K562 (cell line): ENCODE data around the gene PVALEF. TPM values are rescaled to one million over a fixed set of nuclear protein-coding genes. Genes with fewer than 3 reads are reported as not detected.

Experiments
- BRD9 ChIP-seq: fragments of 450-650 bp; IDR thresholded peaks from 2 replicates; pipeline ENCODE4 v1.6.1; 2018; ENCODE audit warnings: low read depth; ENCODE audit not compliant: partially characterized antibody
- CBX2 ChIP-seq: fragments of 200-600 bp; sonication (generic); IDR thresholded peaks from one replicate; pipeline ENCODE4 v1.6.1; 2012; ENCODE audit warnings: mild to moderate bottlenecking, low read length, inconsistent platforms; ENCODE audit not compliant: insufficient read depth, poor library complexity, severe bottlenecking
- HNRNPK ChIP-seq: fragments of 200-400 bp; formaldehyde crosslinking; IDR thresholded peaks from one replicate; pipeline ENCODE4 v1.6.1; 2018; ENCODE audit warnings: mild to moderate bottlenecking, low read depth, low read length; ENCODE audit not compliant: poor library complexity, severe bottlenecking
- NCOA4 ChIP-seq: fragments of 450-650 bp; IDR thresholded peaks from 2 replicates; pipeline ENCODE4 v1.6.1; 2018; ENCODE audit warnings: mild to moderate bottlenecking; ENCODE audit not compliant: partially characterized antibody
- RBBP5 ChIP-seq: fragments of 200-600 bp; sonication (generic); IDR thresholded peaks from 2 replicates; pipeline ENCODE4 v1.6.1; 2012; ENCODE audit warnings: borderline replicate concordance, mild to moderate bottlenecking, low read length, control low read depth, inconsistent platforms; ENCODE audit not compliant: insufficient read depth, poor library complexity, severe bottlenecking
- SETDB1 ChIP-seq: IDR thresholded peaks from one replicate; pipeline ENCODE4 v1.6.1; 2012; ENCODE audit warnings: low read length, control low read depth, inconsistent platforms
- SP2 ChIP-seq: IDR thresholded peaks from 2 replicates; pipeline ENCODE4 v1.6.1; 2011; ENCODE audit warnings: mild to moderate bottlenecking, low read depth, low read length, moderate library complexity; ENCODE audit not compliant: poor library complexity, severe bottlenecking; ENCODE audit errors: extremely low read depth
- SRF ChIP-seq, 2 experiments: fragments of 250-450, 450-650 bp in 1 of 2; sonication (Bioruptor Pico) in 1 of 2; sonication (generic) in 1 of 2; formaldehyde crosslinking; IDR thresholded peaks; 2 replicates each; pipeline versions ENCODE4 v1.5.0 to v1.5.1; 2020 to 2022; ENCODE audit warnings: mild to moderate bottlenecking in 1 of 2, missing genetic modification reagents in 1 of 2
- TBP ChIP-seq: optimal IDR thresholded peaks from 2 replicates; pipeline ENCODE3; 2011; ENCODE audit warnings: low read depth, low read length, improper control_type of control experiment
- XRCC4 ChIP-seq: IDR thresholded peaks from one replicate; pipeline ENCODE4 v1.6.1; 2011; ENCODE audit not compliant: insufficient read depth, insufficient read length; ENCODE audit errors: extremely low read depth
- ZNF239 ChIP-seq: fragments of 250-450 bp; sonication (Bioruptor Pico); IDR thresholded peaks from 2 replicates; pipeline ENCODE4 v1.4.0; 2020; ENCODE audit warnings: mild to moderate bottlenecking
- ZNF717 ChIP-seq: fragments of 250-450 bp; sonication (Bioruptor Pico); IDR thresholded peaks from 2 replicates; pipeline ENCODE4 v1.5.0; 2021
- polyA plus RNA-seq, 8 experiments: library from polyadenylated mRNA; depleted of rRNA in 4 of 8; stranded (reverse) in 5 of 8; unstranded in 3 of 8; fragments of >200 nt; fragmentation: Nextera tagmentation in 2 of 8; fragmentation: Illumina TruSeq in 1 of 8; extraction: Ambion mirVana in 2 of 8; extraction: Trizol in 1 of 8; gene quantifications; 2 replicates each; pipeline versions ENCODE4 v1.2.1 to v1.2.3, GENCODE V29; 2011 to 2014; ENCODE audit warnings: inconsistent platforms in 1 of 8, missing spikeins in 1 of 8
- total RNA-seq, 7 experiments: library from RNA; depleted of rRNA in 6 of 7; stranded (reverse); fragments of >200 nt in 6 of 7; fragmentation: Illumina TruSeq in 2 of 7; extraction: Trizol in 2 of 7; gene quantifications; 2 replicates each; pipeline versions ENCODE4 v1.2.1 to v1.2.3, GENCODE V29; 2011 to 2021; ENCODE audit warnings: low replicate concordance in 1 of 7
- TF ChIP-seq, protein P1 (sequence below): fragments of 250-450 bp; sonication (Bioruptor Pico); IDR thresholded peaks from 2 replicates; pipeline ENCODE4 v1.5.0; 2021; ENCODE audit warnings: mild to moderate bottlenecking, borderline replicate concordance
- TF ChIP-seq, protein P2 (sequence below): fragments of 250-450 bp; sonication (Bioruptor Pico); IDR thresholded peaks from 2 replicates; pipeline ENCODE4 v1.9.0; 2021; ENCODE audit warnings: mild to moderate bottlenecking
- TF ChIP-seq, protein P3 (sequence below), 3 experiments: IDR thresholded peaks in 2 of 3; conservative IDR thresholded peaks in 1 of 3; 2 replicates each; pipeline ENCODE4 v1.5.1; 2011 to 2012; ENCODE audit warnings: low read length in 3 of 3, mild to moderate bottlenecking in 3 of 3, control low read depth in 2 of 3, improper control_type of control experiment in 1 of 3, inconsistent platforms in 1 of 3, low read depth in 1 of 3, mixed read lengths in 1 of 3, moderate library complexity in 1 of 3; ENCODE audit not compliant: insufficient read depth in 2 of 3
- TF ChIP-seq, protein P4 (sequence below), 3 experiments: fragments of 200-800 bp in 1 of 3; fragments of 250-450 bp in 1 of 3; fragments of 450-650 bp in 1 of 3; sonication (Bioruptor Pico) in 1 of 3; sonication (Bioruptor generic) in 1 of 3; formaldehyde crosslinking in 1 of 3; IDR thresholded peaks; 2 replicates each; pipeline versions ENCODE4 v1.6.1 to v1.8.0; 2016 to 2022; ENCODE audit warnings: mild to moderate bottlenecking in 2 of 3, missing genetic modification characterization in 2 of 3, missing compliant biosample characterization in 1 of 3, moderate library complexity in 1 of 3

PVALEF gene
- total and polyA plus RNA-seq, 9 of the 15 experiments (the other 6 are each of a cell fraction or from before 2014, with no cell fraction given), result not detected

DNA sequence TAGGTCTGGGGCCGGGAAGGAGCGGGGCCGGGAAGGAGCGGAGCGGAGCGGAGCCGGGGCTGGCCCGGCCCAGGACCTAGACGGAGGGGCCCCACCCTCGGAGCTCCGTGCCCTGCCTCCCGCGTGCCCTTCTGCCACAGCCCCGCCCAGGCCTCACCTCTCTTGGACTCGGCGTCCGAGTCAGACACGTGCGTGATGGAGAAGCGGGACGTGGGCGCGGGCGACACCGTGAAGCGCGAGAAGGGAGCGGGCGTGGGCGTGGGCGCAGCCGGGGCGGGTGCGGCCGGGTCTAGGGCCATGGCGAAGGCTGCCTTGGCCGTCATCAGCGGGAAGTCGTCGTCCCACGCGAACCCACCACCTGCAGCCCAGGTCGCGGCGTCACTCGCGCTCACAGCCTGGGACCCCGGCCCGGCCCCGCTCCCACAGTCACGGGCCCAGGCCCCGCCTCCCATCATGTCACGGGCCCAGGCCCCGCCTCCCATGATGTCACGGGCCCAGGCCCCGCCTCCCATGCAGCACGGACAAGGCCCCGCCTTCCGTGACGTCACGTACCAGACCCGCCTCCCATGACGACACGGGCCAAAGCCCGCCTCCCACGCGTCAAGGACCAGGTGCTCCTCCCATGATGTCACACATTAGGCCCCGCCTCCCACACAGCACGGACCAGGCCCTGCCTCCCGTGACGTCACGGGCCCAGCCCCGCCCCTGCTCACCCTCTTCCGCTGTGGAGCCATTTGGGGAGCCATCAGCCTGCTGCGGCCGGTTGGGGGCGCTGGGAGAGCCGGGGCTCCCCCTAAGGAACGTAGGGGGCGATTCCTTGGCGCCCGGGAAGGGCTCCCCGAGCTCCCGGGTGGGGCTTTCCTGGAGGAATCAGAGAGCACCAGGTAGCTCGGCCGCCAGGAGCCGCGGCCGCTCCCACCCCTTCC, 45.8 kb upstream of the PVALEF start (continued):
- TF ChIP-seq ZNF239 (no peak), TBP (peak; percentile 78), RBBP5 (no peak), SP2 (no peak), HNRNPK (no peak), SETDB1 (no peak), CBX2 (no peak), BRD9 (no peak), ZNF717 (CRISPR knock-in tag) (no peak), SRF (CRISPR knock-in tag; IDR thresholded peaks at IDR 0.05) (peak in 1 of 2 experiments; percentile 71; a peak in 1 of 4 replicates), NCOA4 (no peak), XRCC4 (no peak)
- TF ChIP-seq, protein P1, sequence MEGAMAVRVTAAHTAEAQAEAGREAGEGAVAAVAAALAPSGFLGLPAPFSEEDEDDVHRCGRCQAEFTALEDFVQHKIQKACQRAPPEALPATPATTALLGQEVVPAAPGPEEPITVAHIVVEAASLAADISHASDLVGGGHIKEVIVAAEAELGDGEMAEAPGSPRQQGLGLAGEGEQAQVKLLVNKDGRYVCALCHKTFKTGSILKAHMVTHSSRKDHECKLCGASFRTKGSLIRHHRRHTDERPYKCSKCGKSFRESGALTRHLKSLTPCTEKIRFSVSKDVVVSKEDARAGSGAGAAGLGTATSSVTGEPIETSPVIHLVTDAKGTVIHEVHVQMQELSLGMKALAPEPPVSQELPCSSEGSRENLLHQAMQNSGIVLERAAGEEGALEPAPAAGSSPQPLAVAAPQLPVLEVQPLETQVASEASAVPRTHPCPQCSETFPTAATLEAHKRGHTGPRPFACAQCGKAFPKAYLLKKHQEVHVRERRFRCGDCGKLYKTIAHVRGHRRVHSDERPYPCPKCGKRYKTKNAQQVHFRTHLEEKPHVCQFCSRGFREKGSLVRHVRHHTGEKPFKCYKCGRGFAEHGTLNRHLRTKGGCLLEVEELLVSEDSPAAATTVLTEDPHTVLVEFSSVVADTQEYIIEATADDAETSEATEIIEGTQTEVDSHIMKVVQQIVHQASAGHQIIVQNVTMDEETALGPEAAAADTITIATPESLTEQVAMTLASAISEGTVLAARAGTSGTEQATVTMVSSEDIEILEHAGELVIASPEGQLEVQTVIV (CRISPR knock-in tag), result no peak
- TF ChIP-seq, protein P2, sequence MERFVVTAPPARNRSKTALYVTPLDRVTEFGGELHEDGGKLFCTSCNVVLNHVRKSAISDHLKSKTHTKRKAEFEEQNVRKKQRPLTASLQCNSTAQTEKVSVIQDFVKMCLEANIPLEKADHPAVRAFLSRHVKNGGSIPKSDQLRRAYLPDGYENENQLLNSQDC, result no peak
- TF ChIP-seq, protein P3, sequence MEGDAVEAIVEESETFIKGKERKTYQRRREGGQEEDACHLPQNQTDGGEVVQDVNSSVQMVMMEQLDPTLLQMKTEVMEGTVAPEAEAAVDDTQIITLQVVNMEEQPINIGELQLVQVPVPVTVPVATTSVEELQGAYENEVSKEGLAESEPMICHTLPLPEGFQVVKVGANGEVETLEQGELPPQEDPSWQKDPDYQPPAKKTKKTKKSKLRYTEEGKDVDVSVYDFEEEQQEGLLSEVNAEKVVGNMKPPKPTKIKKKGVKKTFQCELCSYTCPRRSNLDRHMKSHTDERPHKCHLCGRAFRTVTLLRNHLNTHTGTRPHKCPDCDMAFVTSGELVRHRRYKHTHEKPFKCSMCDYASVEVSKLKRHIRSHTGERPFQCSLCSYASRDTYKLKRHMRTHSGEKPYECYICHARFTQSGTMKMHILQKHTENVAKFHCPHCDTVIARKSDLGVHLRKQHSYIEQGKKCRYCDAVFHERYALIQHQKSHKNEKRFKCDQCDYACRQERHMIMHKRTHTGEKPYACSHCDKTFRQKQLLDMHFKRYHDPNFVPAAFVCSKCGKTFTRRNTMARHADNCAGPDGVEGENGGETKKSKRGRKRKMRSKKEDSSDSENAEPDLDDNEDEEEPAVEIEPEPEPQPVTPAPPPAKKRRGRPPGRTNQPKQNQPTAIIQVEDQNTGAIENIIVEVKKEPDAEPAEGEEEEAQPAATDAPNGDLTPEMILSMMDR (IDR thresholded peaks at IDR 0.05 in 2 of 3, conservative IDR thresholded peaks at IDR 0.05 in 1 of 3; ENCODE audit: insufficient read depth in 2 of 3, low read depth in 1 of 3, low read length in 3 of 3), result peak; percentile 74 to 93 (median 83)
- TF ChIP-seq, protein P4, sequence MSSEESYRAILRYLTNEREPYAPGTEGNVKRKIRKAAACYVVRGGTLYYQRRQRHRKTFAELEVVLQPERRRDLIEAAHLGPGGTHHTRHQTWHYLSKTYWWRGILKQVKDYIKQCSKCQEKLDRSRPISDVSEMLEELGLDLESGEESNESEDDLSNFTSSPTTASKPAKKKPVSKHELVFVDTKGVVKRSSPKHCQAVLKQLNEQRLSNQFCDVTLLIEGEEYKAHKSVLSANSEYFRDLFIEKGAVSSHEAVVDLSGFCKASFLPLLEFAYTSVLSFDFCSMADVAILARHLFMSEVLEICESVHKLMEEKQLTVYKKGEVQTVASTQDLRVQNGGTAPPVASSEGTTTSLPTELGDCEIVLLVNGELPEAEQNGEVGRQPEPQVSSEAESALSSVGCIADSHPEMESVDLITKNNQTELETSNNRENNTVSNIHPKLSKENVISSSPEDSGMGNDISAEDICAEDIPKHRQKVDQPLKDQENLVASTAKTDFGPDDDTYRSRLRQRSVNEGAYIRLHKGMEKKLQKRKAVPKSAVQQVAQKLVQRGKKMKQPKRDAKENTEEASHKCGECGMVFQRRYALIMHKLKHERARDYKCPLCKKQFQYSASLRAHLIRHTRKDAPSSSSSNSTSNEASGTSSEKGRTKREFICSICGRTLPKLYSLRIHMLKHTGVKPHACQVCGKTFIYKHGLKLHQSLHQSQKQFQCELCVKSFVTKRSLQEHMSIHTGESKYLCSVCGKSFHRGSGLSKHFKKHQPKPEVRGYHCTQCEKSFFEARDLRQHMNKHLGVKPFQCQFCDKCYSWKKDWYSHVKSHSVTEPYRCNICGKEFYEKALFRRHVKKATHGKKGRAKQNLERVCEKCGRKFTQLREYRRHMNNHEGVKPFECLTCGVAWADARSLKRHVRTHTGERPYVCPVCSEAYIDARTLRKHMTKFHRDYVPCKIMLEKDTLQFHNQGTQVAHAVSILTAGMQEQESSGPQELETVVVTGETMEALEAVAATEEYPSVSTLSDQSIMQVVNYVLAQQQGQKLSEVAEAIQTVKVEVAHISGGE (CRISPR knock-in tag; IDR thresholded peaks at IDR 0.05), result no peak
